Stimulated activated CD4-positive, alpha-beta T cell treated with anti-CD3 and anti-CD28 coated beads, Interleukin-4, amount 100 ng/mL, for 48 hours (primary cell): ENCODE measurements around the gene PLD5.
"Not testable (repeated sequence)": the region's sequence is repeated elsewhere in the genome, so short reads cannot be mapped to it uniquely, and the experiment has no call there.

Source experiments
- DNase-seq, 2 donors: peaks; one replicate each; pipeline ENCODE4 v3.0.0-alpha.2; 2020; ENCODE audit warnings: low read depth in 2 of 2

Gene PLD5

DNA sequence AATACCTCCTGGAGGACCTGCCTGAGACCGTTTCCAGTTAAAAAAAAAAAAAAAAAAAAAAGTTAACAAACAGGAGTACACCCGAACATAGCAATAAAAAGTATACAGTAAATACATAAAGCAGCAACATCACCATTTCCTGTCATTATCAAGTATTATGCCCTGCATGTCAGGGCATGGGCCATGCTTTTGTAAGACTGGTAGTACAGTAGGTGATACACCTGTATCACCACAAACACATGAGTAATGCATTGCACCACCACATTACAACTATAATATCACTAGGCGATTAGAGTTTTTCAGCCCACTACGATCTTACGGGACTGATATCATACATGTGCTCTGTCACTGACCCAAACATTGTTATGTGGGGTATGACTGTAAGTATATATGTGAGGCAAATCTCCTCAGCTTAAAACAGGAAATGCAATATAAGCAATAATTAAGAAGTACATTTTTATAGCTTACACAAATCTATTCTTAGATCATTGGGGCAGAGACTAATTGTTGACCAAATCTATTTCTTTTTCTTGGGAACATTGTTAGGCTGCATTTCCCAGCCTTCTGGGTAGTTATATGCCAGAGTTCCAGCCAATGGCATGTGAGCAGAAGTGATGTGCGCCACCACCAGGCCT, 98.1 kb downstream of the PLD5 start:
- DNase-seq = no peak

DNA sequence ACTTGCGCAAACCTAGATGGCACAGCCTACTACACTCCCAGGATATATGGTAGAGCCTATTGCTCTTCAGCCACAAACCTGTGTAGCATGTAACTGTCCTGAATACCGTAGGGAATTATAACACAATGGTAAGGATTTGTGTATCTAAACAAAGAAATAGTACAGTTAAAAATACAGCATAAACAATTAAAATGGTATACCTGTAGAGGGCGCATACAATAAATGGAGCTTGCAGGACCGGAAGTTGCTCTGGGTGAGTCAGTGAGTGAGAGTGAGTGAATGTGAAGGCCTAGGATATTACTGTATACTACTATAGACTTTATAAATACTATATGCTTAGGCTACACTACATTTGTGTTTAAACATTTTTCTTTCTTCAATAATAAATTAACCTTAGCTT, 99.3 kb downstream of the PLD5 start:
- no peak for DNase-seq

DNA sequence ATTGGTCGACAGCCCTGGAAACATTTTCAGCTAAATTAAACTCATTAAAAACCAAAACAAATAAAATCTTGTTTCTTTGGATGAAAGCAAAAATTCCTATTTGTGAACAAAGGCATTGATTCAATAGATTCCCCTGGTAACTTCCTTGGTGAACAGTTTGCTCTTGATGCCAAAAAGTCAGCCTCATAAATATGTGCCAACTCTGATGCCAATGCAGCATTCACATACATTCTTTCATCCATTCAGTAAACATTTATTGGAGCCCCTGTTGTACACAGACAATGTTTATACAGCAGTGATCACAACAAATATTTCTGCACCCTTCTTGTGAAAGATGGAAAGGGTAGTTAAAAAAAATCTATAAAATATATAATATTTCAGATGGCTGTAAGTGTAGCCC, 107.8 kb downstream of the PLD5 start:
- DNase-seq = no peak

DNA sequence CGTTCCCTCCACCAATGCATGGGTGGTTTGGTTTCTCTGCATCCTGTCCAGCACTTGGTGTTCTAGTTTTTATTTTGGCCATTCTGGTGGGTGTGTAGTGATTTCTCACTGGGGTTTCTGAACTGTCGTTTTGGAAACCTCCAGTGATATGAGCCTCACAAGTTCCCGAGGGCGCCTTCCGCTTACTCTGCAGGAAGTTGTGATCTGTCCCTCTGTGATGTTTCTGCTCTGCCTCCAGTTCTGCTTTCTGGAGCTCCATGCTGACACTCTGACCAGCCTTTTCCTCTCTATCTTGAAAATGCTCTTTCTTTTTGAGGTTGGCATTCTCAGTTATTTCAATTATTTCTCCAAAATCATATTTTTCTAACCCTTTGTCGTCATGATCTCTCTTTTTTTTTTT, 111.6 kb downstream of the PLD5 start:
- DNase-seq = no peak

DNA sequence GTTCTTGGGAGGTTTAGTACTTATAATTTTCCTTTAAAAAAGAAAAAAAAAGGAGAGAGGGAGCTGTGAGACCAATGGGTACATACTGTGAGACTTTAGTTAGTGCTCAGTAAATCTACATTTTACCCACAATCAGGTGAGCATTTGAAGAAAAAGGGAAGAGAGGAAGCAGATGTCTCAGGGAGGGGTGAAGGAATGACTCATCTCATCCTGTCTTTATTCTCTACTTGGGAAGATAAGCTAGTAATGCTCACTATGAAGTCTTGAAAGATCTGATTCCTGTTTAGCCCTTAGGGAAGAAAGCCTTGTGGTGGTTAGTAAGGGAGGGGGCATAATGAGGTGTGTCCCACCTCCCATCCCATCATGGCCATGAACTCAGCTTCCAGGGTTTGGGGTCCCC, 112.6 kb downstream of the PLD5 start:
- no peak for DNase-seq

DNA sequence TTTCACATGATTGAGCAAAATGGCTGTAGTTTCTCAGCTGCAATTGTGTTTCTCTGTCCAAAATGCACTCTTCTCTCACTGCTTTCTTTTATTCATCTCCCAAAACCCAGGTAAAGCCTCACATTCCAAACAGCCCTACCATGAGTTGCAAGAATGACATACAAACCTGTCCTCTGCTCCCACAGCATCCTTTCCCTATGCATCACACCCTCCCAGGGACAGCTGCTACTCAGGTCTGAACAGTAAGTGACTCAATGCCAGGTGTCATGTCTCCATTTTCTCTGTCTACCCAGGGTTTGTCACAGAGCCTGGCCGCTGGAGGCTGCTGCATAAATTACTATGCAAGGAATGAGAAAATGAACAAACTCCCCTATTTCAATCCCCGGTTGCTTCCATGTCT, 118.5 kb downstream of the PLD5 start:
- DNase-seq = no peak

DNA sequence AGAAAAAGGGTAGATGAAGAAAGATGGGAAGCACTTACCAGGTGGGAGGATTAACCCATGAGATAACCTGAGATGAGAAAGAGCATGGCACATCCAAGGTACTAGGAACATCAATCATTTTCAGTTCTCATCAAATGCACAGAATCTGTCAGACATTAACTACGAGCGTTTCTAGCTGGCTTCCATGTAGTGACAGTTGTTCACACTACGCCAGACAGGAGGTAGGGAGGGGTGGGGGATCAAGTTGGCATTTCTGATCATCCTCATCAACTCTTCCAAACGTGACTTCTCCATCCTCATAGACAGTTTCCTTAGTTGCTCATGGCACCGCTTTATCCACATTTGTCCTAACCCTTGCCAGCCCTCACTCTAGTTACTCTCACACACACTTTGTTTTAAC, 120.2 kb downstream of the PLD5 start:
- no peak for DNase-seq

DNA sequence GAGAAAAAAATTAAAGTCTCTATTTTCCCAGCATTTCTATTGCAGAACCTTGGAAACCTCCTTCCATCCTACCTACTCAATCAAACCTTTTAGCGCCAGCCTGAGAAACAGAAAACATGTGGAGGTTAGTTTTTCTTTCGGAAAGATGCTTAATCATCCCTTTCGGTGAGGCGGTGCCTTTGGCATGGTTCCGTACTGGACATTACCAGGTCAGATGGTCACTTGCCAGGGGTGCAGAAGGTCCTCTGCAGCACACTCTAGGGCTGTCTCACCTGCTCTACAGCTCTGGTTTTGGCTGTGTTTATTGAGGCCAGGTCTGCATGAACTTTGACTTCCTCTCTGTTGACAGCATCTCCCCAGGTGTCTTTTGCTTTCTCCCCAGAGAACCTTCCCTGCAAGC, 121.5 kb downstream of the PLD5 start:
- no peak for DNase-seq

DNA sequence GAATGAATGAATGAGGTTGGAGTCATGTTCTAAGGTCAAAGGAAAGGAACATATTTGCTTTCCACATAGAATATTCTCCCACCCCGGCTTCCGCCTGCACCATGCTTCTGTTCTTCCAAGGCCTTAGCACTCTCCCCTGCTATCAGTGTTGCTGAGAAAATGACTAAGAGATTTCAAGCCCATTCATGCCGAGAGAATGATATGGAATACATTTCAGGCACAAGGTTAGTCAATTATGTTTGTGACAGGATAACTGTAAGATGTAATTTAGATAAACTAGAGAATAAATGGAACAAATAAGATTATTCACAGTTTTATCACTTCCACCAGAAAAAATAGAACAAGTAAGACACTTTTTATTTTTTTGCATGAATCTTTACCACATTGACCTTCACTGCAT, 122.6 kb downstream of the PLD5 start:
- no peak for DNase-seq

DNA sequence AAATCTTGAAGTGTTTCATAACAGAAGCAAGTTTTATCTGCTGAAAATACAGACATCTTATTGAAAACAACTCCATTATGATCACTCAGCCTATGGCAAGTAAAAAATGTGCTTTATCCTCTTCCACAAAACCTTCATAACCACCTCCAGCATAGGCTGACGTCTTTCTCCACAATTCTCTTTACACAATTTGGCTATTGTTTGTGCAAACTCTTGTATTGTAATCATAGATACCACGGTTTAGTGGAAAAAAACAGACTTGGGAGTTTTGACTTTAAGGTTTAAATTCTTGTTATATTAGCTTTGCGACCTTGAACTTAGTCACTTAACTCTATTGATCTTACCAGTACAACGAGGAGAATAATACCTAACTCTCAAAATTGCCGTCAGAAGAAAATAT, 126.1 kb downstream of the PLD5 start:
- DNase-seq = no peak

DNA sequence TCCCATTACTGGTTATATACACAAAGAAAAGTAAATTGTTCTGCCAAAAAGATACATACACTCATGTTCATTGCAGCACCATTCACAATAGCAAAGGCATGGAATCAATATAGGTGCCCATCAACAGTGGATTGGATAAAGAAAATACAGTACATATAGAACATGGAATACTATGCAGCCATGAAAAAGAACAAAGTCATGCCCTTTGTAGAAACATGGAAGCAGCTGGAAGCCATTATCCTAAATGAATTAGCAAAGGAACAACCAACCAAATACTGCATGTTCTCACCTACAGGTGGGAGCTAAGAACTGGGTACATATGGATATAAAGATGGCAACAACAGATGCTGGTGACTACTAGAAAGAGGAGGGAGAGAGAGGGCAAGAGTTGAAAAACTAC, 132.6 kb downstream of the PLD5 start:
- no peak for DNase-seq

DNA sequence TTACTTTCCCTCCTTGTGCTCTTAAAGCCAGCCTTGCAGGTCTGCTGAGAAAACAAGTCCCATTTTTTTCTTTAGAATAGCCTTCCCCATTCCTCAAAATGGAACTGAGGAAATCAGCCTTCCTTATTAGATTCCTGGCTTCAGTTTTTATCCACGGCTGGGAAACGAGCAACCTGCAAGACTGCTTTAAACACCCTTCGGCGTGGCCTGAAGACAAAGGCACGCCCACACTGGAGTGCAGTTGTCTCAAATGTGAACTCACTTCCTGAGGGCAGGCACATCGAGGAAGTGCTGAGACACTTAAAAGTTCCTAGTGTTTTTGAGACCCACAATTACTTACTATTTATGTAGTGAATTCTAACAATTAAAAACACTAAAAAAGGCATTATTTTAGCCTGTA, 148.4 kb downstream of the PLD5 start:
- DNase-seq = not testable (repeated sequence)

DNA sequence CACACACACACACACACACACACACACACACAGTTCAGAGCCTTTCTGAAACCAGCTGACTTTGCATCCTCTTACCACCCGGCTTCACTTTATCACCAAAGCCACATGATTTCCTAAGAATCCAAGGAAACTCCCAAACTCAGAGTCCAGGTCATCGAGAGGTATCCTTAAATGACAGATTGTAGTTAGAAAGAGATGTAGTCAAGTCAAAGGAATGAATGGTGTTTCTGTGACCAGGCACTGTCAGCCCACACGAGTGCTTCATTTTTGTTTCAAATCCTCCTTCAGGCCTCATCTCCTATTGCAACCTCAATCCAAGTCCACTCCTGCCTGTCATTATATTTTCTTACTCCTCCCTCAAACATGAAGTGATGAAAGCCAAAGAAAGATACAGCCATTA, 174.1 kb downstream of the PLD5 start:
- DNase-seq = not testable (repeated sequence)

DNA sequence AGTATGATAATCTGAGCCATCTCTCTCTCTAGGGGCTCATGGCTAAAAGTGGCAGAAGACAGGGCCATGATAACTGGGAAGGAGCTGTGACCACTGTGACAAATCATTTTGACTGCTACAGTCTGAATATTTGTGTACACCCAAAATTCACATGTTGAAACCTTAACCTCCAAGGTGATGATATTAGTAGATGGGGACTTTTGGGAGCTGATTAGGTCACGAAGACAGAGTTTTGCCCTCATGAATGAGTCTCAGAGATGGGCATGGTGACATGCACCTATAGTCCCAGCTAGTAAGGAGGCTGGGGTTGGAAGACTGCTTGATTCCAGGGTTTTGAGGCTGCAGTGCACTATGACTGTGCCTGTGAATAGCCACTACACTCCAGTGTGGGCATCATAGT, 174.9 kb downstream of the PLD5 start:
- DNase-seq = no peak

DNA sequence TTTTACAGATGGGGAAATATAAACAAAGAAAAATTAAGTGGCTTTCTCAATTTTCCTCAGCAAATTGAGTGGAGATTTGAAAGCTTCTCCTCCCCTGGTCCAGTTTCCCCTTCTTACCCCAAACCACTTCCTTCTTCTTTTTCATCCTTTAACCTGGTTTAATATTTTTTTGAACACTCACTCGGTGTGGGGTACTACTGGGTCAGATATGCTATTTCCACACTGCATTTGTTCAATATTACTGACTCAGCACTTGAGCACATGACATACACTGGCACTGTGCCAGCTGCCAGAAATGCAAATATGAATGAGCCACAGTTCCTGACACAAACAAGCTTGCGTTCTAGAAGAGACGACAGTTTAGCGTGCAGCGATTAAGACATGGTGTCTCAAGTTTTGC, 193.6 kb downstream of the PLD5 start:
- not testable (repeated sequence) for DNase-seq

DNA sequence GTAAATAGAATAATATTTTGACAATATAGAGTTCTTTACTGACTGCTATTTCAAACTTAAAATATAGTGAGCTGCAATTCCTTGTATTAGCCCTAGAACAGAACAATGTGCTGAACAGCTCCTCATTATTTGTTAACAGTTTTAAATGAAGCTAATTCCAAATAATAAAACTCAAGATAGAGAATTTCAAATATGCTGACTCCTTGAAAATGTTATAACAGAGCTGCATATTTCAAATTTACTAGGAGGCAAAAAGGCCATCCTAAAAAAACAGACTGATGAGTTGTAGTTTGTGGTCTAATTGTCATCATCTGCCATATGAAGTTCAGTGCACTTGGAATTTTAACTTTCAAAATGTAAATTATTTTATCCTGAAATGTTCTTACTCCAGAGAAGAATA, 197.1 kb downstream of the PLD5 start:
- not testable (repeated sequence) for DNase-seq

DNA sequence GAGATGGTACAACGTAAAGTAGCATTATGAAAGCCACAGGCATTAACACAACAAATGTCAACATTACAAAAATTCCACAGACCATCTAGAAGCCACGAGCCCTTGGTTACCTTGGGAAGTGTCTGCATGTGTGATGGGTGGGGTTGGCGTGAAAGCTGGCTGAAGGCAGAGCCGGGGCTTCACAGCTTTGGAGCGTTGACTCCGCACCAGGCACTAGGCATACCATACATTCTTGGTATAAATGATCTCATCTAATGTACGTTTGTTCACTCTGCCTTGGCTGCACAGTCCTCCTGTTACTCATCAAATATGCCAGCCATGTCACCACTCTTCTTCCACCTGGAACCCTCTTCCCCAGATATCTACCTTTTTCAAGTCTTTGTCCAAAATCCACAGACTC, 202.5 kb downstream of the PLD5 start:
- DNase-seq = not testable (repeated sequence)

DNA sequence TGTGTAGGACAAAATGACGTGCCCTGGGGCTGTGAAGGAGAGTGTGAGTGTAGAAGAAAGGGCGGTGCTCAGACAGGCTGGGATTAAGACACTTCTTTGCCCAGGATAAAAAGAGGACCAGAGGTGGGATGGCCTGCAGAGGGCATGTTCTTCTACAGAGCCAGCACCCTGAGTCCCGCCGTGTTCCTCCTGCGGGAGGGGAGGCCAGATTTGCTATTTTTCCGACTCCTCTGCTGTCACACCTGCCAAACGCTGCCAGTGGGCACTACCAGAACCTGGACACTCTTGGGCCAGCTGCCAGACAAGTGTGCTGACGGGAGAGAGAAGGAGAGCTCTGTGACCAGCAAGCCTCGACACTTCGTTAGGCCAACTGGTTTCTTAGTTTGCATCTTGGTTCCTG, 206.4 kb downstream of the PLD5 start:
- no peak for DNase-seq

DNA sequence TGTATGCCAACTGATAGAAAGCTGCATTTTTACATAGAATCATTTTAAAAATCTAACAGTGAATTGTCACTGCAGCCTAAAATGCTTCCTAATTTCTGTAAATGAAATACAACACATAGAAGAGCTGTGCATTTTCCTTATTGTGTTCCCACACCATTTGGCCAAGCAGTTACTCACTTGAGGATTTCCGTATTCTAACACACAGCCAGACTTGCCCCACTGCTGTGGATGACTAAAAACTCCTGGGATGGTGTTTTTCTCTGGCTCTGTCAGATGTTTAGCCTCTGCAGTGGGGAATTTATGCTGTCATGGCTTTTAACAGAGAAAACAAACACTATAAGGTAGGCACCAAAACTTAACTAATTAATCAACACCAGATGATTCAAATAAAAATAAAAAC, 209.6 kb downstream of the PLD5 start:
- DNase-seq = not testable (repeated sequence)

DNA sequence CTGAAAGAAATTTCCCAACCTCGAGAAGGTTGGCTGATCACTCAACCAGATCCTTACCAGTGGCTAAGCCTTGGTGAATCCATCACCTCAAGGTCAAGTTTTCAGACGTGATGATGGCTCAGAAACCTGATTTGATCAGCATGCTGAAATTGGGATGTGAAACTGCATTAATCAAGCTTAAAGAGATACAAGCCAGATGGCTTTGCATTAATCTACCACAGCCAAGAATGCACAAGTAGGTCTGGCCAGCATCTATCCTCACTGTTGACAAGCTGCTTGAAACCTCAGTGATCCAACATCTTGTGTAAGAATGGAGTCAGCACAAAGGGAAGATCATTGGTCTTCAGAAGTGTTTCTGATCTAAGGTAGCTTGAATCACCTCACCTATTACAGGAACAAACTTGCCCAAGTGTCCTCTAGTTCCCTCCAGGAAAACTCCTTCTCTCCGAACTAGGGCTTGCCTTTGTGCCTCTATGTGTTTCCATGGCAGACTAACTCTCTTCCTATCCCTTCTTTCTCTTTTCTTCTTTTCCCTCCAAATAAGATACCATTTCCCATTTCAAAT, 210.3 kb downstream of the PLD5 start:
- DNase-seq = not testable (repeated sequence)

DNA sequence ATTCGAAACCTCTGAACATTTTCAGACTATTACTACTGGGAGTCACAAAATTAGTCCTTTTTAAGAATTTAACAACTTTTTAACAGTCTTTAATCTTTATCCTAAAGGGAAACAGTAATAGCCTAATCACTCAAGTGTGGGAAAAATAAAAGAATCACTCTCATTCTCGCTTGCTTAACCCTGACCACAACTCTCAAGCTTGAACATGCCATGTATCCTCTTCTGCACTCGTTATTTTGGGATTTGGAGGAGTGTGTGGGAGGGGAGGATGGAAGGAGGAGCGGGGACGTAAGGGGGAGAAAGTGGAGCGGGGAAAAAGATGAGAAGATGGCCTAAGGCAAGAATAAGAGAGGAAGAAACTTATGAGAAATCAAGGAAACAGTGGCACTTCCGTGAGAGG, 215.8 kb downstream of the PLD5 start:
- DNase-seq = not testable (repeated sequence)

DNA sequence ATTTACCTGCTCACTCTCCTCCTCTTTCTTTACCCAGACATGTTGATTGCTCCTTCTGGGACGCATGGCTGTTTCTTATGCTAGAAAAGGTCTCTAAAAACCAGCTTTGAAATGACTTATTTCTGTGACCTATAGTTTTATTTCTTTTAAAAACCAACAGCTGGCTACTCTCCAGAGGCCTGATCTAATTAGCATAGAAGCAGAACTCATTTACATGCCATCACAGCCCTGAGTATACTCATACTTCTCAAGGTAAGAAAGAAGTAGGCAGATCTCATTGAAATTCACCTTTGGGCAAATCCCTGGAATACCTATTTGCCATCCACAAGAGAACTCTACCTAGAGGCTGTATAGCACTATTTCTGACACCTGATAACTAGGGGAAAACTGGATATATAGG, 230.7 kb downstream of the PLD5 start:
- DNase-seq = not testable (repeated sequence)

DNA sequence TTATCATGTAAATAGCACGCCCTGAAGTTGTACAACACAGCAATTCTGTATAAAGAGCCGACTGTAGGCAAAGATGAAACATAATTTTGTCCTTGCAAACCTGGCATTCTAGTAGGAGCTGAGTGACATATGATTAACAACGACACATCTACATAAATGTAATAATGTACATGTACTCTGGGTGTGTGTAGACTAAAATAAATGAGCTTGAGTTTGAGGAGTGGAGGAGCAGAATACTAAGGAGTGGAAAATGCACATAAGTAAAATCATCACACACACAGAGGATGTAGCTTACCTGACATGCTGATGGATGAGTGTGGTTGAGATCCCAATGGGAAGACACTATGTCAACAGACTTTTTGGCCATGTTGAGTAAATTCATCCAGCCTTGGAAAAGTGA, 236.4 kb downstream of the PLD5 start:
- not testable (repeated sequence) for DNase-seq
